SK-N-SH treated with all-trans-retinoic acid at 6 μM for 48 hours (cell line): ENCODE measurements around the gene VOPP1.

Source experiments
- ATAC-seq: fragments of 200-7000 bp; cut with Tn5 transposase; 3 replicates; pipeline ENCODE4 v1.9.1; 2020; ENCODE audit warnings: mild to moderate bottlenecking, moderate library complexity
- ARNTL ChIP-seq: fragments of 450-650 bp; formaldehyde crosslinking; IDR thresholded peaks from 2 replicates; pipeline ENCODE4 v1.5.0; 2020; ENCODE audit warnings: low read depth, mild to moderate bottlenecking, moderate library complexity, borderline replicate concordance
- BACH2 ChIP-seq: fragments of 250-450 bp; sonication (Bioruptor Pico); IDR thresholded peaks from 2 replicates; pipeline ENCODE4 v1.9.0; 2021; ENCODE audit warnings: mild to moderate bottlenecking, borderline replicate concordance
- CSDC2 ChIP-seq: fragments of 250-450 bp; sonication (Bioruptor Pico); IDR thresholded peaks from 2 replicates; pipeline ENCODE4 v1.5.0; 2020; ENCODE audit warnings: mild to moderate bottlenecking, moderate library complexity
- ESRRG ChIP-seq: fragments of 250-450 bp; sonication (Bioruptor Pico); IDR thresholded peaks from 2 replicates; pipeline ENCODE4 v1.6.1; 2021; ENCODE audit warnings: mild to moderate bottlenecking
- GLIS3 ChIP-seq: fragments of 250-450 bp; sonication (Bioruptor Pico); IDR thresholded peaks from 2 replicates; pipeline ENCODE4 v1.5.0; 2020; ENCODE audit warnings: mild to moderate bottlenecking, moderate library complexity
- ISL1 ChIP-seq: fragments of 250-450 bp; sonication (Bioruptor Pico); IDR thresholded peaks from 2 replicates; pipeline ENCODE4 v2.1.2; 2022; ENCODE audit warnings: mild to moderate bottlenecking, moderate library complexity
- OSR1 ChIP-seq: fragments of 250-450 bp; sonication (Bioruptor Pico); IDR thresholded peaks from 2 replicates; pipeline ENCODE4 v1.8.0; 2022; ENCODE audit warnings: moderate library complexity, mild to moderate bottlenecking, inconsistent platforms
- PPARA ChIP-seq: fragments of 250-450 bp; sonication (Bioruptor Pico); IDR thresholded peaks from 2 replicates; pipeline ENCODE4 v1.5.0; 2020; ENCODE audit warnings: mild to moderate bottlenecking, borderline replicate concordance
- RARB ChIP-seq: fragments of 250-450 bp; sonication (Bioruptor Pico); IDR thresholded peaks from 2 replicates; pipeline ENCODE4 v1.8.0; 2021; ENCODE audit warnings: mild to moderate bottlenecking, moderate library complexity
- SNAI2 ChIP-seq: fragments of 250-450 bp; sonication (Bioruptor Pico); IDR thresholded peaks from 2 replicates; pipeline ENCODE4 v1.5.0; 2020; ENCODE audit warnings: mild to moderate bottlenecking, moderate library complexity
- TCF4 ChIP-seq: fragments of 250-450 bp; sonication (Bioruptor Pico); IDR thresholded peaks from 2 replicates; pipeline ENCODE4 v1.8.0; 2021; ENCODE audit warnings: mild to moderate bottlenecking, moderate library complexity, borderline replicate concordance
- TOX ChIP-seq: fragments of 250-450 bp; sonication (Bioruptor Pico); IDR thresholded peaks from 2 replicates; pipeline ENCODE4 v1.8.0; 2021; ENCODE audit warnings: mild to moderate bottlenecking, moderate library complexity, borderline replicate concordance
- ZFP3 ChIP-seq: fragments of 250-450 bp; sonication (Bioruptor Pico); IDR thresholded peaks from 2 replicates; pipeline ENCODE4 v1.5.0; 2020; ENCODE audit warnings: mild to moderate bottlenecking, moderate library complexity
- ZFP30 ChIP-seq: fragments of 450-650 bp; formaldehyde crosslinking; IDR thresholded peaks from 2 replicates; pipeline ENCODE4 v1.5.0; 2022; ENCODE audit warnings: mild to moderate bottlenecking, moderate library complexity
- ZNF8 ChIP-seq: fragments of 450-650 bp; formaldehyde crosslinking; IDR thresholded peaks from 2 replicates; pipeline ENCODE4 v1.5.0; 2020; ENCODE audit warnings: mild to moderate bottlenecking, moderate library complexity
- TF ChIP-seq, protein P1 (sequence below): fragments of 250-450 bp; sonication (Bioruptor Pico); IDR thresholded peaks from 2 replicates; pipeline ENCODE4 v1.8.0; 2021; ENCODE audit warnings: low read depth, mild to moderate bottlenecking, moderate library complexity, borderline replicate concordance
- TF ChIP-seq, protein P2 (sequence below): fragments of 250-450 bp; sonication (Bioruptor Pico); IDR thresholded peaks from 2 replicates; pipeline ENCODE4 v1.5.0; 2020; ENCODE audit warnings: mild to moderate bottlenecking, moderate library complexity
- TF ChIP-seq, protein P3 (sequence below): fragments of 250-450 bp; sonication (Bioruptor Pico); IDR thresholded peaks from 2 replicates; pipeline ENCODE4 v1.8.0; 2020; ENCODE audit warnings: mild to moderate bottlenecking, moderate library complexity, borderline replicate concordance
- TF ChIP-seq, protein P4 (sequence below): fragments of 250-450 bp; sonication (Bioruptor Pico); IDR thresholded peaks from 2 replicates; pipeline ENCODE4 v1.5.1; 2020; ENCODE audit warnings: low read depth, mild to moderate bottlenecking, moderate library complexity

VOPP1 gene

DNA sequence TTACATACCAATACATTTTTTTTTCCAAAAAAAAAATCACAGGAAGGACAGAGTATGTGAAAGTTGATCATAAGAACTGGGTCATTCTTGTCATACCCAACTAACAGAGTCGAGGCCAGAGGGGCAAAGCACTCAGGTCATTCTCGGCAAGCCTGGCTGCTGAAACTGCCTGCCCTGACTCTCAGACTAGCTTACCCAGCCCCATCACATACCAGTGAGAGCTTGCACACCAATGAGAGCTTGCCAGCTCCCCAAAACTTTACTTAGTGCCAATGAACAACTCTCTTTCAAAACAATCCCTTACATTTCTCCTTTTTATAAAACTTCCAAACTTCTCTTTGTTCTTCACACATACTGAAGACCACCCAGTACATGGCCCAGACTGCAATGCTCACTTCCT, 48.9 kb downstream of the VOPP1 start:
- TF ChIP-seq GLIS3 (no peak), PPARA (CRISPR knock-in tag) (no peak), ZFP3 (no peak), CSDC2 (CRISPR knock-in tag) (no peak)
- ATAC-seq: peak; percentile 36; the same call in 2 of the 3 replicates

DNA sequence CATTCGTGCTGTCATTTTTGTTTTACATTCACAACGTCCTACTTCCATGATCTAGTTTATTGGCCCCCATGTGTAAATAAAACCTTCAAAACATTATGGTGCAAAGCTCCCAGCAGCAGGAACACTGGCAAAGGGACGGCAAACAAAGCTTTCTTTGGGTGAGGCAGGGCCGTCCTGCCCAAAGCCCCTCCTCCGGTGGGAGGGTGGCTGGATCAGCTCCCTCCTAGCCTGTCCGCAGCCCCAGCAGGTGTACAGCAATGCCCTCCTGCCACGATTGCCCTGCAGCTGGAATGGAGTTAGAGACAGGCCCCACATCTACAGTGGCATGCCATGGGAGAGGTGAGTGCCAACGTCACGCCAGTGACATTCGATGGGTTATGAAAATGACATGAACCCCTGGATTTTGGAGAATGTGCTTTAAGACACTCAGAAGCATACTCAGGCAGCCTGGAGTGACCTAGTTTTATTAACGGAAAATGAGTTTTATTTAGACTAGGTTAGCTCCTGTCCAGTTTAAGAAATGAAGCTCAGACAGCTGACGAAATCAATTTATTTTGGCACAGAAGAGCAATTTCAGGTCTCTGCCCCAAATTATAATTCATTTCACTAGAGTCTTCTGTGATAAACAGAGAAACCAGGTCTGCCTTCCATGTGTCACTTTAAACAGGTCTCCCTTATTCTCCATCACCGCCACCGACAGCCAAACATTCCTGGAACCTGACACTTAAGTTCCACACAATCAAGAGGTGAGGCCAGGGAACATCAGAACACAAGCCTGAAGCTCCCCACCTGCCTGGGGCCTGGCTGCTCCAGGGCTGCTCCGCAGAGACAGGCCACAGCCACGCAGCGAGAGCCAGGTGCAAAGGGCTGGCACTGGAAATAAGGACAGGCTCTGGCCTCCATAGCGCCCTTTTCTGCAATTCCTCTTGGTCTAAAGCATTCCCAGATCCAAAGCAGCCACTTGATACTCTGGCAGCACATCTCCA, 50.1 kb downstream of the VOPP1 start:
- TF ChIP-seq ZFP30 (no peak), CSDC2 (CRISPR knock-in tag) (no peak), SNAI2 (no peak), ESRRG (no peak), ZNF8 (CRISPR knock-in tag) (no peak), ARNTL (CRISPR knock-in tag) (no peak)
- TF ChIP-seq, protein P1, sequence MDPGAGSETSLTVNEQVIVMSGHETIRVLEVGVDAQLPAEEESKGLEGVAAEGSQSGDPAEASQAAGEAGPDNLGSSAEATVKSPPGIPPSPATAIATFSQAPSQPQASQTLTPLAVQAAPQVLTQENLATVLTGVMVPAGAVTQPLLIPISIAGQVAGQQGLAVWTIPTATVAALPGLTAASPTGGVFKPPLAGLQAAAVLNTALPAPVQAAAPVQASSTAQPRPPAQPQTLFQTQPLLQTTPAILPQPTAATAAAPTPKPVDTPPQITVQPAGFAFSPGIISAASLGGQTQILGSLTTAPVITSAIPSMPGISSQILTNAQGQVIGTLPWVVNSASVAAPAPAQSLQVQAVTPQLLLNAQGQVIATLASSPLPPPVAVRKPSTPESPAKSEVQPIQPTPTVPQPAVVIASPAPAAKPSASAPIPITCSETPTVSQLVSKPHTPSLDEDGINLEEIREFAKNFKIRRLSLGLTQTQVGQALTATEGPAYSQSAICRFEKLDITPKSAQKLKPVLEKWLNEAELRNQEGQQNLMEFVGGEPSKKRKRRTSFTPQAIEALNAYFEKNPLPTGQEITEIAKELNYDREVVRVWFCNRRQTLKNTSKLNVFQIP (CRISPR knock-in tag): no peak
- ATAC-seq: no peak

DNA sequence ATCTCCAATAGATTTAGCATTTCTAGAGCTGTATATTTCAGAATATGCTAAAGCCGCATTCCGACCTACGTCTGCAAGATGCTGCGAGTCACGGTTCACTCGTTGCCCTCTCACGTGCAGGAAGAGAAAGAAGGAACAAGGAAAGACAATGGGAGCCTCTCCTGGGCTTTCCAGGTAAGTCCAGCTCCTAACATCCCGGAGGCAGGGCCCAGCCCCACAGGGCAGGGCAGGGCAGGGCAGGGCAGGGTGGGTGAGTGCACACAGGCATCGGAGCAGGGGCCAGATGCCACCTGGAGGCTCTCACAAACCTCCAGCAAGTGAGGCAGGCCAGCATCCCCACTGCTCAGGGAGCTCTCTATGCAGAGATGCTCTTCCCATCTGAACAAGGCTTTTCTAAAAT, 50.8 kb downstream of the VOPP1 start:
- TF ChIP-seq TOX (CRISPR knock-in tag) (no peak), OSR1 (CRISPR knock-in tag) (no peak), ISL1 (CRISPR knock-in tag) (no peak), TCF4 (CRISPR knock-in tag) (no peak), GLIS3 (no peak), ESRRG (no peak), ZFP3 (no peak), SNAI2 (no peak), CSDC2 (CRISPR knock-in tag) (no peak), PPARA (CRISPR knock-in tag) (no peak), ZNF8 (CRISPR knock-in tag) (no peak)
- TF ChIP-seq, protein P2, sequence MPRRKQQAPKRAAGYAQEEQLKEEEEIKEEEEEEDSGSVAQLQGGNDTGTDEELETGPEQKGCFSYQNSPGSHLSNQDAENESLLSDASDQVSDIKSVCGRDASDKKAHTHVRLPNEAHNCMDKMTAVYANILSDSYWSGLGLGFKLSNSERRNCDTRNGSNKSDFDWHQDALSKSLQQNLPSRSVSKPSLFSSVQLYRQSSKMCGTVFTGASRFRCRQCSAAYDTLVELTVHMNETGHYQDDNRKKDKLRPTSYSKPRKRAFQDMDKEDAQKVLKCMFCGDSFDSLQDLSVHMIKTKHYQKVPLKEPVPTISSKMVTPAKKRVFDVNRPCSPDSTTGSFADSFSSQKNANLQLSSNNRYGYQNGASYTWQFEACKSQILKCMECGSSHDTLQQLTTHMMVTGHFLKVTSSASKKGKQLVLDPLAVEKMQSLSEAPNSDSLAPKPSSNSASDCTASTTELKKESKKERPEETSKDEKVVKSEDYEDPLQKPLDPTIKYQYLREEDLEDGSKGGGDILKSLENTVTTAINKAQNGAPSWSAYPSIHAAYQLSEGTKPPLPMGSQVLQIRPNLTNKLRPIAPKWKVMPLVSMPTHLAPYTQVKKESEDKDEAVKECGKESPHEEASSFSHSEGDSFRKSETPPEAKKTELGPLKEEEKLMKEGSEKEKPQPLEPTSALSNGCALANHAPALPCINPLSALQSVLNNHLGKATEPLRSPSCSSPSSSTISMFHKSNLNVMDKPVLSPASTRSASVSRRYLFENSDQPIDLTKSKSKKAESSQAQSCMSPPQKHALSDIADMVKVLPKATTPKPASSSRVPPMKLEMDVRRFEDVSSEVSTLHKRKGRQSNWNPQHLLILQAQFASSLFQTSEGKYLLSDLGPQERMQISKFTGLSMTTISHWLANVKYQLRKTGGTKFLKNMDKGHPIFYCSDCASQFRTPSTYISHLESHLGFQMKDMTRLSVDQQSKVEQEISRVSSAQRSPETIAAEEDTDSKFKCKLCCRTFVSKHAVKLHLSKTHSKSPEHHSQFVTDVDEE (CRISPR knock-in tag): no peak
- TF ChIP-seq, protein P3, sequence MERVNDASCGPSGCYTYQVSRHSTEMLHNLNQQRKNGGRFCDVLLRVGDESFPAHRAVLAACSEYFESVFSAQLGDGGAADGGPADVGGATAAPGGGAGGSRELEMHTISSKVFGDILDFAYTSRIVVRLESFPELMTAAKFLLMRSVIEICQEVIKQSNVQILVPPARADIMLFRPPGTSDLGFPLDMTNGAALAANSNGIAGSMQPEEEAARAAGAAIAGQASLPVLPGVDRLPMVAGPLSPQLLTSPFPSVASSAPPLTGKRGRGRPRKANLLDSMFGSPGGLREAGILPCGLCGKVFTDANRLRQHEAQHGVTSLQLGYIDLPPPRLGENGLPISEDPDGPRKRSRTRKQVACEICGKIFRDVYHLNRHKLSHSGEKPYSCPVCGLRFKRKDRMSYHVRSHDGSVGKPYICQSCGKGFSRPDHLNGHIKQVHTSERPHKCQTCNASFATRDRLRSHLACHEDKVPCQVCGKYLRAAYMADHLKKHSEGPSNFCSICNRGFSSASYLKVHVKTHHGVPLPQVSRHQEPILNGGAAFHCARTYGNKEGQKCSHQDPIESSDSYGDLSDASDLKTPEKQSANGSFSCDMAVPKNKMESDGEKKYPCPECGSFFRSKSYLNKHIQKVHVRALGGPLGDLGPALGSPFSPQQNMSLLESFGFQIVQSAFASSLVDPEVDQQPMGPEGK (CRISPR knock-in tag): no peak

DNA sequence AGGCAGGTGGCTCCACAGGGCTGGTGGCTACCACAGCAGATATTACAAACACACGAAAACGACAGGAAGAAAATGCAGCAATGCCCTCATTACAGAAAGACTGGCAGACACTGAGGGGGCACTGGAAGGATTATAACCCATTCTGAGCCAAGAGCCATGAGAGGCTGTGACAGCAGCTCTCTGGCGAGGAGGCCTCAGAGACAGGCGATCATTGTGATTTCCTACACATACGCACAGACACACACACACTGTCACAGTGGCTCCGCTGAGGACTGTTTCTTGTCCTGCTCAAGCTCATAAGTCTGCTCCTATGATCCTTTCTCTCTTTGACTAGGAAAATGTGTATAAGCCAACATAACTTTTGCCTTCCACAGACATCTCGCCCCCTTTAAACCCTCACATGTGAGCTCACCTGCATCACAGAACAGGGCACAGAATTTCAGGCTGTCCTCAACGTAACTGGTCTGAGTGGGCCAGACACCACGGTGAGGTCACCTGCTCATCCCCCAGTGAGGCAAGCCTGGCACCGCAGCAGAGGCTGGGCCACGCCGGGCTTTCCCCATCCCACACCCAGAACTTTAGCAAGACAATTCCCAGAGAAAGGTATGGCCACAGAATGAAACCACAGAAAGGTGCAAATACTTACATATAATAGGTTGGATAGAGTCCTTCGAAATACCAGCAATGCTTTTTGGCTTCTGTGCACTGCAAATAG, 51.7 kb downstream of the VOPP1 start:
- no peak for ATAC-seq
- TF ChIP-seq SNAI2 (no peak), BACH2 (CRISPR knock-in tag) (no peak), PPARA (CRISPR knock-in tag) (no peak), ZNF8 (CRISPR knock-in tag) (no peak), OSR1 (CRISPR knock-in tag) (no peak), GLIS3 (no peak), TOX (CRISPR knock-in tag) (no peak), ZFP30 (no peak), RARB (CRISPR knock-in tag) (no peak), ESRRG (no peak), ARNTL (CRISPR knock-in tag) (no peak), CSDC2 (CRISPR knock-in tag) (no peak)
- TF ChIP-seq, protein P4, sequence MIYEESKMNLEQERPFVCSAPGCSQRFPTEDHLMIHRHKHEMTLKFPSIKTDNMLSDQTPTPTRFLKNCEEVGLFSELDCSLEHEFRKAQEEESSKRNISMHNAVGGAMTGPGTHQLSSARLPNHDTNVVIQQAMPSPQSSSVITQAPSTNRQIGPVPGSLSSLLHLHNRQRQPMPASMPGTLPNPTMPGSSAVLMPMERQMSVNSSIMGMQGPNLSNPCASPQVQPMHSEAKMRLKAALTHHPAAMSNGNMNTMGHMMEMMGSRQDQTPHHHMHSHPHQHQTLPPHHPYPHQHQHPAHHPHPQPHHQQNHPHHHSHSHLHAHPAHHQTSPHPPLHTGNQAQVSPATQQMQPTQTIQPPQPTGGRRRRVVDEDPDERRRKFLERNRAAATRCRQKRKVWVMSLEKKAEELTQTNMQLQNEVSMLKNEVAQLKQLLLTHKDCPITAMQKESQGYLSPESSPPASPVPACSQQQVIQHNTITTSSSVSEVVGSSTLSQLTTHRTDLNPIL (CRISPR knock-in tag): no peak
- TF ChIP-seq, protein P1 (CRISPR knock-in tag): no peak
- TF ChIP-seq, protein P3 (CRISPR knock-in tag): no peak

More for the DNA sequence above, 50.8 kb downstream of the VOPP1 start:
- no peak for ATAC-seq
